ENCODE results near the gene EOLA2. TPM values are rescaled to one million over a fixed set of nuclear protein-coding genes. Genes with fewer than 3 reads are reported as not detected.
A peak's percentile ranks its signal among the peaks of the same experiment; 100 is the strongest.
"Not testable (repeated sequence)": the region's sequence is repeated elsewhere in the genome, so short reads cannot be mapped to it uniquely, and the experiment has no call there.

The EOLA2 gene
- polyA plus RNA-seq, 3 donors = 10.1 to 66.6 (median 22.5) TPM

DNA sequence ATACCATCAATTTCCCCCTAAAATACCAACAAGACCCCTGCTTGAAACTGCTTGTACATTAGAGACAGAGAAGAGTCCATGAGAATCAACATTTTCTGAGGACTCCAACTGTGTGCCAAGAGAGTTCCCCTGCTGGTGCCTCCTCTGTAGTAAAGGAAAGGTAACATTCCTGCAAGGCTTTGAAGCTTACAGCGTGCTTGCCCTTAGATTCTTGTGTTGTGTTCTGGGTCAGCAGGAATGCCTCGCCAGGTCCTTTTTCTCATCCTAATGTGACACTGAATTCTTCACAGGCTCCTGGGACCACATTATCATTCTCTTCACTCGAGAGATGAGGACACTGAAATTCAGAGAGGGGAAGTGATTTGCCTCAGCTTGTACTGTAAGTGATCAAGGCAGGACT lies 9.7 kb upstream of the EOLA2 start:
- no peak for DNase-seq
- Mint-ChIP-seq H3K36me3 (peaks cover 45 to 65% of the 10 kb centered on the region in 2 donors), H3K4me1 (peaks cover 5% of the 10 kb centered on the region), H3K27me3 (ENCODE audit: low read depth in 3 of 3) (peaks cover 0 to 5% (median 1%) of the 10 kb centered on the region in 3 donors), H3K9me3 (peaks cover 0 to 2% (median 0%) of the 10 kb centered on the region in 7 donors), H3K4me3 (no peak overlapping the region), H3K27ac (no peak overlapping the region)
- Histone ChIP-seq H3K9me3 (replicated peaks in 1 of 2; ENCODE audit: control insufficient read depth in 1 of 2, insufficient read depth in 1 of 2, low read length in 2 of 2) (no peaks in the 10 kb centered on the region), H3K4me1 (ENCODE audit: control insufficient read depth in 1 of 2, insufficient read depth in 2 of 2, low read length in 2 of 2) (no peaks in the 10 kb centered on the region), H3K36me3 (replicated peaks in 1 of 2; ENCODE audit: control insufficient read depth in 1 of 2, insufficient read depth in 2 of 2, low read length in 2 of 2) (peaks cover 30 to 62% of the 10 kb centered on the region in 2 donors), H3K9ac (ENCODE audit: insufficient read depth, low read length, poor library complexity, severe bottlenecking) (no peak overlapping the region), H3K27ac (ENCODE audit: low read depth in 1 of 2, low read length in 2 of 2) (no peak overlapping the region), H3K79me2 (ENCODE audit: insufficient read depth, low read length) (no peaks in the 10 kb centered on the region), H3K4me2 (replicated peaks; ENCODE audit: extremely low read depth, low read length, poor library complexity, severe bottlenecking) (no peak overlapping the region), H3K4me3 (replicated peaks in 1 of 3; ENCODE audit: low read depth in 2 of 3, low read length in 3 of 3) (no peak overlapping the region), H3K27me3 (ENCODE audit: control insufficient read depth in 2 of 2, insufficient read depth in 2 of 2, low read length in 2 of 2) (no peaks in the 10 kb centered on the region), H4K20me1 (ENCODE audit: insufficient read depth, low read length) (no peaks in the 10 kb centered on the region), H2AFZ (ENCODE audit: insufficient read depth, low read depth, low read length, poor library complexity, severe bottlenecking) (no peak overlapping the region)
- intact Hi-C loops (cut with micrococcal nuclease) = no loop called here
- no CpG with 5 or more reads among the region's 3 CpGs for WGBS (ENCODE audit: insufficient coverage)
- TF ChIP-seq, protein P1, sequence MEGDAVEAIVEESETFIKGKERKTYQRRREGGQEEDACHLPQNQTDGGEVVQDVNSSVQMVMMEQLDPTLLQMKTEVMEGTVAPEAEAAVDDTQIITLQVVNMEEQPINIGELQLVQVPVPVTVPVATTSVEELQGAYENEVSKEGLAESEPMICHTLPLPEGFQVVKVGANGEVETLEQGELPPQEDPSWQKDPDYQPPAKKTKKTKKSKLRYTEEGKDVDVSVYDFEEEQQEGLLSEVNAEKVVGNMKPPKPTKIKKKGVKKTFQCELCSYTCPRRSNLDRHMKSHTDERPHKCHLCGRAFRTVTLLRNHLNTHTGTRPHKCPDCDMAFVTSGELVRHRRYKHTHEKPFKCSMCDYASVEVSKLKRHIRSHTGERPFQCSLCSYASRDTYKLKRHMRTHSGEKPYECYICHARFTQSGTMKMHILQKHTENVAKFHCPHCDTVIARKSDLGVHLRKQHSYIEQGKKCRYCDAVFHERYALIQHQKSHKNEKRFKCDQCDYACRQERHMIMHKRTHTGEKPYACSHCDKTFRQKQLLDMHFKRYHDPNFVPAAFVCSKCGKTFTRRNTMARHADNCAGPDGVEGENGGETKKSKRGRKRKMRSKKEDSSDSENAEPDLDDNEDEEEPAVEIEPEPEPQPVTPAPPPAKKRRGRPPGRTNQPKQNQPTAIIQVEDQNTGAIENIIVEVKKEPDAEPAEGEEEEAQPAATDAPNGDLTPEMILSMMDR (IDR thresholded peaks at IDR 0.05) = no peak

GRCh38 chrX:149946932-149947331 lies 8.6 kb upstream of the EOLA2 start:
- H3K4me1 Mint-ChIP-seq; H3K27me3 ChIP-seq (ENCODE audit: control insufficient read depth in 2 of 2, insufficient read depth in 2 of 2, low read length in 2 of 2); H3K4me3 ChIP-seq (replicated peaks in 1 of 3; ENCODE audit: low read depth in 2 of 3, low read length in 3 of 3); DNase-seq; H3K9ac ChIP-seq (ENCODE audit: insufficient read depth, low read length, poor library complexity, severe bottlenecking); H3K27ac Mint-ChIP-seq; H3K9me3 ChIP-seq (replicated peaks in 1 of 2; ENCODE audit: control insufficient read depth in 1 of 2, insufficient read depth in 1 of 2, low read length in 2 of 2); H3K4me2 ChIP-seq (replicated peaks; ENCODE audit: extremely low read depth, low read length, poor library complexity, severe bottlenecking); H3K27ac ChIP-seq (ENCODE audit: low read depth in 1 of 2, low read length in 2 of 2); H3K27me3 Mint-ChIP-seq (ENCODE audit: low read depth in 3 of 3); H3K4me3 Mint-ChIP-seq; H3K9me3 Mint-ChIP-seq; H2AFZ ChIP-seq (ENCODE audit: insufficient read depth, low read depth, low read length, poor library complexity, severe bottlenecking); H4K20me1 ChIP-seq (ENCODE audit: insufficient read depth, low read length); H3K79me2 ChIP-seq (ENCODE audit: insufficient read depth, low read length); H3K4me1 ChIP-seq (ENCODE audit: control insufficient read depth in 1 of 2, insufficient read depth in 2 of 2, low read length in 2 of 2); intact Hi-C loops (cut with micrococcal nuclease): not testable (repeated sequence)
- peaks cover 43 to 58% of the 10 kb centered on the region in 2 donors for H3K36me3 Mint-ChIP-seq
- no CpG with 5 or more reads among the region's 3 CpGs for WGBS (ENCODE audit: insufficient coverage)
- H3K36me3 ChIP-seq (replicated peaks in 1 of 2; ENCODE audit: control insufficient read depth in 1 of 2, insufficient read depth in 2 of 2, low read length in 2 of 2) = peaks cover 24 to 54% of the 10 kb centered on the region in 2 donors

DNA sequence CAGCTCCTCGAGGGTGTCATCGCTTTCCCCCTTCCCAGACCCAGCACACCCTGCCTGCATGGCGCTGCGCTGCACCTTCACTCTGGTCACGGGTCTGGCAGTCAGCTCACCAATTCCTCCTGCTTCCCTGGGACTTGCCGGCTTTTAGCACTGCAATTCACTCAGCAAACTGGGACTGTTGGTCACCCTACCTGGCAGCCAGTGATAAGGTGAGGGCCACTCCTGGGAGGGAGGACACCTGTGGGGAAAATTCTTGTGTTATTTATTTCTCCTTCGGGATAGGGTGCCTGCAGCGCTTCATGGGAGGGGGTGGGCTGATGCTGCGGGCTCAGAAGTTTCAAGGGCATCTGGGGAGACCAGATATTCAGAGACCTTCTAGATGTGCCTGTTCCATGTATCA lies 7.5 kb upstream of the EOLA2 start:
- H4K20me1 ChIP-seq (ENCODE audit: insufficient read depth, low read length); H3K4me1 ChIP-seq (ENCODE audit: control insufficient read depth in 1 of 2, insufficient read depth in 2 of 2, low read length in 2 of 2); H3K27me3 Mint-ChIP-seq (ENCODE audit: low read depth in 3 of 3); intact Hi-C loops (cut with micrococcal nuclease); H3K9me3 ChIP-seq (replicated peaks in 1 of 2; ENCODE audit: control insufficient read depth in 1 of 2, insufficient read depth in 1 of 2, low read length in 2 of 2); H3K9ac ChIP-seq (ENCODE audit: insufficient read depth, low read length, poor library complexity, severe bottlenecking); H3K27ac ChIP-seq (ENCODE audit: low read depth in 1 of 2, low read length in 2 of 2); H2AFZ ChIP-seq (ENCODE audit: insufficient read depth, low read depth, low read length, poor library complexity, severe bottlenecking); H3K27me3 ChIP-seq (ENCODE audit: control insufficient read depth in 2 of 2, insufficient read depth in 2 of 2, low read length in 2 of 2); H3K79me2 ChIP-seq (ENCODE audit: insufficient read depth, low read length); H3K4me3 ChIP-seq (replicated peaks in 1 of 3; ENCODE audit: low read depth in 2 of 3, low read length in 3 of 3); H3K9me3 Mint-ChIP-seq; DNase-seq; H3K4me2 ChIP-seq (replicated peaks; ENCODE audit: extremely low read depth, low read length, poor library complexity, severe bottlenecking); H3K4me3 Mint-ChIP-seq: not testable (repeated sequence)
- peaks cover 22 to 43% of the 10 kb centered on the region in 2 donors for H3K36me3 ChIP-seq (replicated peaks in 1 of 2; ENCODE audit: control insufficient read depth in 1 of 2, insufficient read depth in 2 of 2, low read length in 2 of 2)
- no CpG with 5 or more reads among the region's 9 CpGs for WGBS (ENCODE audit: insufficient coverage)
- Mint-ChIP-seq H3K27ac (peak overlapping the region in 2 of 7 donors; percentile 52 to 63), H3K36me3 (peaks cover 34 to 48% of the 10 kb centered on the region in 2 donors), H3K4me1 (peaks cover 13% of the 10 kb centered on the region)

DNA sequence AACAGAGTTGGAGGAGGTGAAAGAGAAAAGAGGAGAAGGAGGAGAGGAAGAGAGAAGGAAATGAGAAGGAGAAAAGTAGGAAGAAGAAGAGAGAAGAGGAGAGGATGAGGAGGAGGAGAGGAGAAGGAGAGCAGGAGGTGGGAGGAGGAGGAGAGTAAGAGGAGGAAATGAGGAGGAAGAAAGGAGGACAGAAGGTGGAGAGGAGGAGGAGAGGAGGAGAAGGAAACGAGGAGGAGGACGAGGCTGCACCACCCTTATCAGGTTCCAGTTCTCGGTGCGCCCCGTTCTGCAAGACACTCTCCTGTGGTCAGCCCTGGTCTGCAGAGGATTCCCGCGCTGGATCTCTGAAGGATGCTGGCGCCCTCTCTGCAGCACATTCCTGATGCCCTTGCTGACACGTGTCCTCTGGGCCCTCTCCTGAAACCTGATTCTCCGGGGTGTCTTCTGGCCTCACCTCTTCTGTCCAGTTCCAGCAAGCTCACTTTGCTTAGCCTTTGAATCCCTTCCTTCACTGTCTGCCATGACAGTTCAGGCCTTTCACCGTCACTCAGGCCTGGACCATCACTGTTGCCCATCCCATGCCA lies 6.9 kb upstream of the EOLA2 start:
- H4K20me1 ChIP-seq (ENCODE audit: insufficient read depth, low read length); H3K27ac ChIP-seq (ENCODE audit: low read depth in 1 of 2, low read length in 2 of 2); H3K9me3 Mint-ChIP-seq; H3K4me3 ChIP-seq (replicated peaks in 1 of 3; ENCODE audit: low read depth in 2 of 3, low read length in 3 of 3); DNase-seq; H2AFZ ChIP-seq (ENCODE audit: insufficient read depth, low read depth, low read length, poor library complexity, severe bottlenecking); H3K27me3 ChIP-seq (ENCODE audit: control insufficient read depth in 2 of 2, insufficient read depth in 2 of 2, low read length in 2 of 2); H3K4me2 ChIP-seq (replicated peaks; ENCODE audit: extremely low read depth, low read length, poor library complexity, severe bottlenecking); H3K79me2 ChIP-seq (ENCODE audit: insufficient read depth, low read length); H3K9ac ChIP-seq (ENCODE audit: insufficient read depth, low read length, poor library complexity, severe bottlenecking); H3K27me3 Mint-ChIP-seq (ENCODE audit: low read depth in 3 of 3); intact Hi-C loops (cut with micrococcal nuclease); H3K4me1 ChIP-seq (ENCODE audit: control insufficient read depth in 1 of 2, insufficient read depth in 2 of 2, low read length in 2 of 2); H3K9me3 ChIP-seq (replicated peaks in 1 of 2; ENCODE audit: control insufficient read depth in 1 of 2, insufficient read depth in 1 of 2, low read length in 2 of 2); H3K4me3 Mint-ChIP-seq: not testable (repeated sequence)
- Mint-ChIP-seq H3K27ac (peak overlapping the region in 2 of 7 donors; percentile 6 to 33), H3K4me1 (peaks cover 15% of the 10 kb centered on the region), H3K36me3 (peaks cover 32 to 48% of the 10 kb centered on the region in 2 donors)
- peaks cover 22 to 42% of the 10 kb centered on the region in 2 donors for H3K36me3 ChIP-seq (replicated peaks in 1 of 2; ENCODE audit: control insufficient read depth in 1 of 2, insufficient read depth in 2 of 2, low read length in 2 of 2)
- WGBS (ENCODE audit: insufficient coverage) = 91% methylated on average over 8 of the region's 11 CpGs

Data from CD14-positive monocyte (primary cell).